Cardiac muscle cell (in vitro differentiated cells and primary cell): ENCODE results near the gene CELF5. TPM values are rescaled to one million over a fixed set of nuclear protein-coding genes. Genes with fewer than 3 reads are reported as not detected.
"Not testable (repeated sequence)": the region's sequence is repeated elsewhere in the genome, so short reads cannot be mapped to it uniquely, and the experiment has no call there.

Source experiments
- DNase-seq, 2 donors: peaks; one replicate each; pipeline versions ENCODE4 v3.0.0 to v3.0.0-alpha.2; 2010 to 2017; ENCODE audit warnings: low read depth in 1 of 2, low spot score in 1 of 2
- H3K27ac ChIP-seq: fragments of 200-600 bp; sonication (generic); 2 replicates; pipeline ENCODE4 v1.5.1; 2016
- H3K27me3 ChIP-seq: fragments of 200-600 bp; sonication (generic); 2 replicates; pipeline ENCODE4 v1.6.0; 2016; ENCODE audit warnings: control low read depth
- H3K36me3 ChIP-seq: fragments of 200-600 bp; sonication (generic); 2 replicates; pipeline ENCODE4 v1.5.1; 2016; ENCODE audit warnings: control low read depth
- H3K4me1 ChIP-seq: fragments of 200-600 bp; sonication (generic); 2 replicates; pipeline ENCODE4 v1.8.1; 2017; ENCODE audit warnings: low read depth, mild to moderate bottlenecking, mixed run types
- H3K4me3 ChIP-seq: fragments of 200-600 bp; sonication (generic); 2 replicates; pipeline ENCODE4 v1.5.1; 2016; ENCODE audit warnings: mild to moderate bottlenecking
- H3K9me3 ChIP-seq: fragments of 200-600 bp; sonication (generic); 2 replicates; pipeline ENCODE4 v1.5.1; 2017; ENCODE audit warnings: low read depth, mild to moderate bottlenecking, control low read depth
- CTCF ChIP-seq: IDR thresholded peaks from 2 replicates; pipeline ENCODE4 v1.5.1; 2012; ENCODE audit warnings: low read depth, mild to moderate bottlenecking, low read length
- polyA plus RNA-seq: library from polyadenylated mRNA; unstranded; fragments of >200 nt; fragmentation: Nextera tagmentation; extraction: Ambion mirVana; gene quantifications from 2 replicates; pipeline ENCODE4 v1.2.1, GENCODE V29; 2016
- total RNA-seq: library from RNA; depleted of rRNA; stranded (reverse); fragments of >200 nt; gene quantifications from 2 replicates; pipeline ENCODE4 v1.2.3, GENCODE V29; 2016

CELF5 gene
- total and polyA plus RNA-seq, 2 experiments from 2014 or later = 4.5 to 8.4 TPM

- Histone ChIP-seq H3K9me3 (no peaks in the 10 kb centered on the region), H3K27ac (no peak overlapping the region), H3K4me3 (no peak overlapping the region), H3K36me3 (no peaks in the 10 kb centered on the region), H3K4me1 (no peaks in the 10 kb centered on the region), H3K27me3 (peaks cover 4% of the 10 kb centered on the region)
- DNase-seq = no peak
- TF ChIP-seq CTCF = no peak
Observed at GRCh38 chr19:3323658-3324057, 99.2 kb downstream of the CELF5 start.

GRCh38 chr19:3324405-3324856, 100.0 kb downstream of the CELF5 start:
- peak in 1 of 2 donors; percentile 41 for DNase-seq
- Histone ChIP-seq H3K36me3 (no peaks in the 10 kb centered on the region), H3K4me1 (no peaks in the 10 kb centered on the region), H3K4me3 (no peak overlapping the region), H3K27ac (no peak overlapping the region), H3K27me3 (peaks cover 4% of the 10 kb centered on the region), H3K9me3 (no peaks in the 10 kb centered on the region)
- TF ChIP-seq CTCF = peak; percentile 74

GRCh38 chr19:3325451-3325850, 101.0 kb downstream of the CELF5 start:
- TF ChIP-seq CTCF = no peak
- H3K36me3 ChIP-seq = no peaks in the 10 kb centered on the region
- no peak overlapping the region for H3K27ac ChIP-seq
- H3K9me3 ChIP-seq = no peaks in the 10 kb centered on the region
- H3K4me3 ChIP-seq = no peak overlapping the region
- H3K27me3 ChIP-seq = peaks cover 9% of the 10 kb centered on the region
- DNase-seq = no peak
- no peaks in the 10 kb centered on the region for H3K4me1 ChIP-seq

GRCh38 chr19:3328743-3329142, 104.3 kb downstream of the CELF5 start:
- no peaks in the 10 kb centered on the region for H3K4me1 ChIP-seq
- no peaks in the 10 kb centered on the region for H3K36me3 ChIP-seq
- peaks cover 28% of the 10 kb centered on the region for H3K27me3 ChIP-seq
- DNase-seq = no peak
- H3K9me3 ChIP-seq = no peaks in the 10 kb centered on the region
- no peak overlapping the region for H3K27ac ChIP-seq
- H3K4me3 ChIP-seq = no peak overlapping the region
- TF ChIP-seq CTCF = no peak

GRCh38 chr19:3330047-3330446, 105.6 kb downstream of the CELF5 start:
- Histone ChIP-seq H3K4me1 (no peaks in the 10 kb centered on the region), H3K27ac (no peak overlapping the region), H3K36me3 (no peaks in the 10 kb centered on the region), H3K27me3 (peaks cover 28% of the 10 kb centered on the region), H3K9me3 (no peaks in the 10 kb centered on the region), H3K4me3 (no peak overlapping the region)
- no peak for TF ChIP-seq CTCF
- DNase-seq = no peak

- not testable (repeated sequence) for H3K27ac ChIP-seq, DNase-seq, H3K4me1 ChIP-seq, H3K4me3 ChIP-seq, H3K9me3 ChIP-seq, H3K36me3 ChIP-seq
- H3K27me3 ChIP-seq = peaks cover 28% of the 10 kb centered on the region
Observed at GRCh38 chr19:3332232-3332631, 107.8 kb downstream of the CELF5 start.
